Embryonic facial prominence (tissue), 1 donor: Measurements from ENCODE around the gene ATP6V0B.

Source experiments
- DNase-seq: peaks from one replicate; pipeline ENCODE4 v3.0.0-alpha.2; 2016; ENCODE audit errors: extremely low spot score

ATP6V0B gene

DNA sequence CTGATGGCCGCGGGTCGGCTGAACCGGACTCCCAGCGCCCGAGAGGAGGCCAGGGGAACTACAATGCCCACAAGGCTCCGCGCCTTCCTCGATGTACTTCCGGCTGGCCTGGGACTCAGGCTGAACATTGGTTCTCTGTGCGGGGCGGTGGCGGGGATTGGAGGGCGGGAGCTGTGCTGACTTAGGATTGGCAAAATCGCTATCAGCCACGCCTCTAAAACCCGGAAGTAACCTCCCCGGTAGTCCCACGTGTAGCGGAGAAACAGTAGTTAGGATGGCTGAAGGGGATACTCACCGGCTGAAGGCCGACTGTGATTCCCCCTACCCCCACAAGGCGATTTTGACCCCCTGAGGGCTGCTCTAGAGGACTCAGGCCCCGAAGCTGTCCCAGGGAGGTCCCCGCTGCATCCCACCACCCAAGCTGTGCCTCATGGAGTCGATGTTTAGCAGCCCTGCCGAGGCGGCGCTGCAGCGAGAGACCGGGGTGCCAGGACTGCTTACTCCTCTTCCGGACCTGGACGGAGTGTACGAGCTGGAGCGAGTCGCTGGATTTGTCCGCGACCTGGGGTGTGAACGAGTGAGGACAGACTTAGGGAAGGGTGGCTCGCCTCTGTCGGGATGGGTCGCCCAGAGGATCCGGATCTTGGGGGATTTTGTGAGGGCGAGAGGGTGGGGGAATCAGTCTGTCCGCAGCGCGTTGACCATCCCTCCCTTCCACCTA, 4.9 kb upstream of the ATP6V0B start, which contains the start of gene DPH2:
Gene DPH2, plus strand, starts transcription at position 265 of the 721 bp plus-strand sequence. Its CDS starts 166 bp downstream, at position 431.
- peak; percentile 93 for DNase-seq

DNA sequence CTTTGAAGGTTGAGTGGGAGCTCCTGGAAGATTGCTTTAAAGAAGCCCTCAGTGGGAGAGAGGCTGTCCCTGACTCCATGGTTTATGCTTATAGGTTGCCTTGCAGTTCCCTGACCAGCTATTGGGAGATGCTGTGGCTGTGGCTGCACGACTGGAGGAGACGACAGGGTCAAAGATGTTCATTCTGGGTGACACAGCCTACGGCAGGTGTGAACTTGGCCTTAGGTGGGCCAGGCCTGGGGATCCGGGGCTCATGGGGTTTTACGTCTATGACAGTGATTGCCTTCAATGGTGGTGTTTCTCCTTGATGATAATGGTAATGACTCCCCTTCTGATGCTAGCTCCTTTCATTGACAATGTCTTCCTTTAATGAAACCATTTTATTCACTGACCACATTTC, 4.3 kb upstream of the ATP6V0B start:
- no peak for DNase-seq

DNA sequence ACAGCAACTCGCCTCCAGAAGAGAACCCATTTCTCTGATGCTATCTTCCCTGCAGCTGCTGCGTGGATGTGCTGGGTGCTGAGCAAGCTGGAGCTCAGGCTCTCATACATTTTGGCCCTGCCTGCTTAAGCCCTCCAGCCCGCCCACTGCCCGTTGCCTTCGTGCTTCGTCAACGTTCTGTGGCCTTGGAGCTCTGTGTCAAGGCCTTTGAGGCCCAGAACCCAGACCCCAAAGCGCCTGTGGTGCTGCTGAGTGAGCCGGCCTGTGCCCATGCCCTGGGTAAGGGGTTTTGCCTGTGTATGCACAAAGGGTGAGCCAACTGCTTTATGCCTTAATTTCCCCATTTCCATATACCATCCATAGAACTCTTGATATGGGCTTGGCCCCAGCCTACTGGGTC, 3.8 kb upstream of the ATP6V0B start:
- no peak for DNase-seq

DNA sequence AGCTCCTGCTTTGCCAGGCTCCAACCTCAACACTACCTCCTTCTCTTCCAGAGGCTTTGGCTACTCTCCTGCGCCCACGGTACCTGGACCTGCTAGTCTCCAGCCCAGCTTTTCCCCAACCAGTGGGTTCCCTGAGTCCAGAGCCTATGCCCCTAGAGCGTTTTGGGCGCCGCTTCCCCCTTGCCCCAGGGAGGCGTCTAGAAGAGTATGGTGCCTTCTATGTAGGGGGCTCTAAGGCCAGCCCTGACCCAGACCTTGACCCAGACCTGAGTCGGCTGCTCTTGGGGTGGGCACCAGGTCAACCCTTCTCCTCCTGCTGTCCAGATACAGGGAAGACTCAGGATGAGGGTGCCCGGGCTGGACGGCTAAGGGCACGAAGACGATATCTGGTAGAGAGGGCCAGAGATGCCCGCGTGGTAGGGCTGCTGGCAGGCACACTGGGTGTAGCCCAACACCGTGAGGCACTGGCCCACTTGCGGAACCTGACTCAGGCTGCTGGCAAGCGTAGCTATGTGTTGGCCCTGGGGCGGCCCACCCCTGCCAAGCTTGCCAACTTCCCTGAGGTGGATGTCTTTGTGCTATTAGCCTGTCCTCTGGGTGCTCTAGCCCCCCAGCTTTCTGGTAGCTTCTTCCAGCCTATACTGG, 3.3 kb upstream of the ATP6V0B start:
- no peak for DNase-seq

DNA sequence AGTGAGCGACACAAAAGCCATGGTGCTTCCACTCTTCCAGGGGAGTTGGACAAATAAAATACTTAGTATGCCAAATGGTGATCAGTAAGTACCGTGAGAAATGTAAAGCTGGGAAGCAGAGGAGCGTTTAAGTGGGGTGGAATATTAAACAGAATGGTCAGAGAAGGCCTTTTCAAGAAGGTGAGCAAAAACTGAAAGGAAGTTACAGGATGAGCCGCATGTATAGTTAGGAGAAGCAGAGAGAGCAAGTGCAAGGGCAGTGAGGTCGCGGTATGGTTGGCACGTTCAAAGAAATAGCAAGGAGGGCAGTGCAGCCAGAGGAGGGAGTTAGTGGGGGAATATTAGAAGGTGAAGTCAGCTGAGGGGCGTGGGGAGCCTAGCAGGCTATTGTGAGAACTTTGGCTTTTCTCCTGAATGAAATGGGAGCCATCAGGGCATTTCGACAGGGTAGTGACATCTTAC, 748 bp upstream of the ATP6V0B start:
- no peak for DNase-seq

DNA sequence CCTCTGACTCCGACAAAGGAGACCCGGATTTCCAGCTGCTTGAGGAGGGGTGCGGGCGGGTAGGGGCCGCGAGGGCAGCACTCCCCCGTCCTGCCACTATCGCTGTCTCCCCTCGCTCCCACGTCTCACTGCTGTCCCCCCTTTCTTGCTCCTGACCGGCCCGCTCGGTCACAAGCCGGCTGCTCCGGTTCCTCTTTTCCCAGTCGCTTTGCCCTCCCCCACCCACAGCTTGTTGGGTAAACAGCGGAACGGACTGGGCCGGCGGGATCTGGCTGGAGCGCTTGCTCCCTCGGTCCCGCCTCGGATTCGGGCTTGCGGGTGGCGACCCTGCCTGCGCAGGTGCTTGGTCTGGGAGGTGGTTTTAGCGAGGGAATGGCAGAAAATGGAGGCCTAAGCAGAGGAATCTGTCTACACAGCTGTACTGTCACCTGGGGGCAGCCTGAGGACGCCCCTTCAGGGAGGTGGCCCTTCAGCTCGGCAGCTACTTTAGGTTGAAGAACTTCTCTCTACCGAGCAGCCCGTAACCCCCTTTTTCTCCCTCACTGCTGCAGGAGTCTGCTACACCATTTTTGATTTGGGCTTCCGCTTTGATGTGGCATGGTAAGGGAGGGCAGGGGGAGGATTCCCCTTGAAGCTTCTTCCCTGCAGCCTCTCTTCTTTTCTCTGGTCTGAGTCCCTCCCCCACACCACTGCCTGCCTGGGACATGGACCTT, 645 bp downstream of the ATP6V0B start:
- no peak for DNase-seq

DNA sequence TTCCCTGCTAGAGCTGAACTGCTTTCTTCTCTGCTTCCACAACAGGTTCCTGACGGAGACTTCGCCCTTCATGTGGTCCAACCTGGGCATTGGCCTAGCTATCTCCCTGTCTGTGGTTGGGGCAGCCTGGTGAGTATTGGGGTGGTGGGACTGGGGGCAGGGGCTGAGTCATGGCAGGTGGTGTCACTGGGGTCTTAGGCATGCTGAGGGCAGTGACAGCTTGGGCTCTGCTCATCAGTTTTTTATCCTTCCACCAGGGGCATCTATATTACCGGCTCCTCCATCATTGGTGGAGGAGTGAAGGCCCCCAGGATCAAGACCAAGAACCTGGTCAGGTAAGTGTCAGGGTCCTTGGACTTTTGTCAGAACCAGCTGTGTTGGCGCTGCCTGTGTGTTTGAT, 1.3 kb downstream of the ATP6V0B start:
- DNase-seq, result no peak

DNA sequence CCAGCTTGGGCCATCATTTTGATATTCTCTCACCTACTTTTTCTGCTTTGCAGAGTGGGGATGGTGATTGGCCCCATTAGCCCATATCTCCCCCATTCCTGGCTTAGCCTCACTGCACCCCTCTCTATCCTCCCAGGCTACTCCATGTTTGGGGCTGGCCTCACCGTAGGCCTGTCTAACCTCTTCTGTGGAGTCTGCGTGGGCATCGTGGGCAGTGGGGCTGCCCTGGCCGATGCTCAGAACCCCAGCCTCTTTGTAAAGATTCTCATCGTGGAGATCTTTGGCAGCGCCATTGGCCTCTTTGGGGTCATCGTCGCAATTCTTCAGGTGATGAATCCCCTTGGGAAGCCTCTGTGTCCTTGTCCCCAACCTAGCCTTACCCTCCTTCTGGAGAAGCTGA, 2.1 kb downstream of the ATP6V0B start:
- no peak for DNase-seq

DNA sequence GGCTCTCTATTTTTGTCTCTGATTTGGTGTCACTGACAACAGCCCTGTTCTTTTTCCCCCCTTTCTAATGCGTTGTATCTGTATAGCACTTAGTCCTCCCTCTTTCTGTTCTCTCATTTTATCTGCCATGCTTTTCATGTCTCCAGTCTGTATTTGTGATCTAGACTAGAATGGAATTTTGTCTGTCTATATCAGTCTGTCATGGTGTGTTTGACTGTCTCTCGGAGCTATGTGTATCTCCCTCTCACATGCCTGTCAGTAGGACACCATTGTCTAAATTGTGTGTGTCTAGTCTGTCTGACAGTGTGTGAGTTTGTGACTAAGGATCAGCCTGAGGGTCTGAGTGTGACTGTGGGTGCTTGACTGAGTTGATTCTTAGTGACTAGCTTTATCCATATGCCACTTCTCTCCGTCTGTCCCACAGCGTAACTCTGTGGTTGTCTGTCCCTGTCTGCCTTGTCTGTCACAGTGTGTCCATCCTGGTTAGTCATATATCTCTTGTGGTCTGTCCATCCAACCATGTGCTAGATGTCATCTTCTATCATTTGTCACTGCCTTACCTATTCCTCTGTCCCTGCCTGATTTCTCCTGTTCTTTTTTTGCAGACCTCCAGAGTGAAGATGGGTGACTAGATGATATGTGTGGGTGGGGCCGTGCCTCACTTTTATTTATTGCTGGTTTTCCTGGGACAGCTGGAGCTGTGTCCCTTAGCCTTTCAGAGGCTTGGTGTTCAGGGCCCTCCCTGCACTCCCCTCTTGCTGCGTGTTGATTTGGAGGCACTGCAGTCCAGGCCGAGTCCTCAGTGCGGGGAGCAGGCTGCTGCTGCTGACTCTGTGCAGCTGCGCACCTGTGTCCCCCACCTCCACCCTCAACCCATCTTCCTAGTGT, 2.9 kb downstream of the ATP6V0B start:
- DNase-seq, result no peak

DNA sequence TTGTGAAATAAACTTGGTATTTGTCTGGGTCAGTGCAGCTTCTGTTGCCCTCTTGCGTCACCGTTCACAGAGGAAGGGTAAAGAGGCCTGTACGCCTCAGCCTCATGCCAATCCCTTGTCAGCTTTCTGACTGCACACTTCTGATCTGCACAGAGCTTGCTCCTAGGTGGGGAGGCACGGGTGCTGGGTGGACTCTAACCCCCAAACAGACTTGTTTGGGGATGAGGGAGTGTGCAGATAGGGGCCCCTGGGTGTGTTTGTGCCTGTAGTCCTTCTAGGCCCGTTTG, 3.4 kb downstream of the ATP6V0B start:
- DNase-seq, result no peak

DNA sequence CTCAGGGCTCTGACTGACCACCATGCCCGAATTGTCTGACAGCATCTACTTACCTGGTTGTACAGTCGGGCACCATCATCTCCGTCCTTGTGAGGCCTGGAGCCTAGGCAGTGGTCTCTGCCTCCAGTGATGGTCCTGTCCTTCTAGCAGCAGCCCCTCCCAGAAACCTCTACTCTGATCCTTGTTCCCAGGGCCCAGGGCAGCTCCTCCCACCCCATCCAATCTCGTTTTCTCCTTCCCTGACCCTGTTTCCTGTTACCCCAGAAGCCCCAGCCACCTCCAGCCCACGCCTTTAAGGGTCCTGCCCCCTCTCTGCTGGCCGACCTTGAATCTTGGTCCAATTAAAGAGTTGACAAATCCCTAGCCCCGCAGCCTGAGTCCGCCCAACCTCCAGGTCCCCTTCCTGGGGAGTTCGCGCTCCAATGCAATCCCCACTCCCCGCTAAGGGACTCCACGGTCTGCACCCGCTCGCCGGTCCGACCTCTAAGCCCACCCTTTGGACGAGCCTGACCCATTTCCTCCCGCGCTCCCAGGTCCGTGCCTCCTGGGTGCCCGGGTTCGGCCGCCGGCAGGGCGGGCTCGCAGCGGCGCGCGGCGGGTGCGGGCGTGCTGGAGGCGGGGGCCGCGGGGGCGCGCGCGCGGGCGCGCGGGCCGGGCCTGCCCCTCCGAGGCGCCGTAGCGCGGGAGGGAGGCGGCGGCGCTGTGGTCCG, 3.9 kb downstream of the ATP6V0B start, which contains the start of gene B4GALT2:
Gene B4GALT2, plus strand, starts transcription at position 660 of the 710 bp plus-strand sequence. CDS start 1,951 bp downstream, outside the sequence.
- no peak for DNase-seq

DNA sequence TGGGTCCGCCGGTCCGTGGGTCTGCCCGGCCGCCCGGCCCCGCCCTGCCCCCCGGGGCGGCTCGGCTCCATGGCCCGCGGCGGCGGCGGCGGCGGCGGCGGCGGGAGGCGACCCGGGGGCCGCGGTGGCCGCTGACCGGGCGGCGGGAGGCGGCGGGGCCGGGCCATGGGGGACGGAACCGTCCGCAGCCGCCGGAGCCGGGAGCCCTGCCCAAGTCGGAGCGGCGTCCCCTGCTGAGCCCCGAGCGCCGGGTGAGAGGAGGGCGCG, 4.4 kb downstream of the ATP6V0B start:
- no peak for DNase-seq

DNA sequence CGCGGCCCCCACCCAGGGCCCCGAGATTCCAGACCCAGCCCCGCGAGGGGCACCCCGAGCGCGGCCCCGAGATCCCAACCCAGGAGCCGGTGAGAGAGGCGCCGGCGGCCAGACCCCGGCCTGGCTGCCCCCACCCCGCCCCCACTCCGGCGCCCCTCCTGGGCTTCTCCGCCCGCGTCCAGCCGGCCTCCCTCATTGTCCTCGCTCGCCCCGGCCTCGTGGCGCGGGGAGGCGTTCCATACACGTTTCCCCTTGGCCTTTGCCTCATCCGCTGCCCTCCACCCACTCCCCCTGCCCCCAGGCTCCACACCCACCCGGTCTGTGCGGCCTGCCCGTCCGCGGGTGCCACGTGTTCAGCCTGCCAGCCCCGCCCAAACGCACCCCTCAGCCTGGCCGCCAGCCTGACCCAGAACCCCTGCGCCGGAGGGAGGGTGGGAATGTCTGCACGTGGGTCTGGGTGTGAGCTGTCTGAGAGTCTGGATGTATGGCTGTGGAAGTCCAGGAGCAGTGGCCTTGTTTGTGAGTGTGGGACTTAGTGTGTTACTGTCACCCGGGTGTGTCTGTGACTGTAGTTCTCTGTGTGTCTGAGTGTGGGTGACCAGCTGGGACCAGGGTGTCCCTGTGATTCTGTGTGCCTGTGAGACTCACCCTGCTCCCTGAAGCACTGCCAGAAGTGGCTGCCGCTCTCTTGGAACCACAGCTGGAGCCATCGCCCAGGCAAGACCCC, 4.9 kb downstream of the ATP6V0B start:
- DNase-seq, result no peak

DNA sequence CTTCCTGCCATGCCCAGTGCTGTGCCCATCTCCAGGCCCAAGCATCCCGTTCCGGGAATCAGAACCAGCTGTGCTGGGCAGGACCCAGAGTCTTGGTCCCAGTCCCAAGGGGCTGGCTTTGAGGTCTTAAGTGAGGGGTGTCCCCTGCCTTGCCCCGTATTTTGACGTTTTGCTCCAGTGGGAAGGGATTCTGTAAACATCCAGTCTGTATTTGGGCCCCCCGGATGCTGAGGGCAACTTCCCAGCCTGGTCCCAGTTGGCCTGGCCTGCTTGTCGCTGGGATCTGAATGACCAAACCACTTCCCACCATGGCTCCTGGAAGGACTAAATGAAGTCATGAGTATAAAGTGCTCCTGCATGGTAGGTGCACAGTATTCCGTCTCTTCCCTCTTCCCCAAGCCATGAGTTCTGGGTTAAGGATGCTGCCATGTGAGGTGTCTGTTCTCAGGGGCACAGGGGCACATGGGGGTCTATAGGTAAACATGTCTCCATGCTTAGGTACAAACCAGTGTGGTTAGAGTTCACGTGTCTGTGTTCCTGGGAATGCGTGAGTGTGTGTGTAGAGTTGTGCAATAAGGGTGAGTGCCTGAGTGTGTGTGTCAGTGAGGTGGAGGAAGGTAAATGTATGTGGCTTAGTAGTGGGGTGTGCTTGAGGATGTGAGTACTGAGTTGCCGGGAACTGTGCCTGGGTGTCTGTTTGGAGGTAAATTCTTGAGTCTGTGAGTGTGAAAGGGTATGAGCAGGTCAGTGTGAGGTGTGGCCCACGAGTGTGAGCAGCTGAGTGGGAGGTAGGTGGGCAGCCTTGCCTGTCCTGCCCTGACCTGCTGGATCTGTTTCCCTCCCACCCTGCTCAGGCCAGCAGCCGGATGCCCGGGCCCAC, 5.7 kb downstream of the ATP6V0B start:
- no peak for DNase-seq

DNA sequence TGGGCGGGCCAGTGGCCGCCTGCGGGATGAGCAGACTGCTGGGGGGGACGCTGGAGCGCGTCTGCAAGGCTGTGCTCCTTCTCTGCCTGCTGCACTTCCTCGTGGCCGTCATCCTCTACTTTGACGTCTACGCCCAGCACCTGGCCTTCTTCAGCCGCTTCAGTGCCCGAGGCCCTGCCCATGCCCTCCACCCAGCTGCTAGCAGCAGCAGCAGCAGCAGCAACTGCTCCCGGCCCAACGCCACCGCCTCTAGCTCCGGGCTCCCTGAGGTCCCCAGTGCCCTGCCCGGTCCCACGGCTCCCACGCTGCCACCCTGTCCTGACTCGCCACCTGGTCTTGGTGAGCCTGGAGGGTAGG, 6.4 kb downstream of the ATP6V0B start:
- no peak for DNase-seq

DNA sequence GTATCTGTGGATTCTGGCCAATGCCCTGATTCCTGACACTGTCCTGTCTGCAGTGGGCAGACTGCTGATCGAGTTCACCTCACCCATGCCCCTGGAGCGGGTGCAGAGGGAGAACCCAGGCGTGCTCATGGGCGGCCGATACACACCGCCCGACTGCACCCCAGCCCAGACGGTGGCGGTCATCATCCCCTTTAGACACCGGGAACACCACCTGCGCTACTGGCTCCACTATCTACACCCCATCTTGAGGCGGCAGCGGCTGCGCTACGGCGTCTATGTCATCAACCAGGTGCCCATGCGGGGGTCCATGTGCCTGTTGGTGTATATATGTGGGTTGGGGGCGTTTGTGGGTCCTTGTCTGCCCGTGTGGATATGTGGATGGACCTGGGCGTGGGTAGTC, 6.9 kb downstream of the ATP6V0B start:
- no peak for DNase-seq

DNA sequence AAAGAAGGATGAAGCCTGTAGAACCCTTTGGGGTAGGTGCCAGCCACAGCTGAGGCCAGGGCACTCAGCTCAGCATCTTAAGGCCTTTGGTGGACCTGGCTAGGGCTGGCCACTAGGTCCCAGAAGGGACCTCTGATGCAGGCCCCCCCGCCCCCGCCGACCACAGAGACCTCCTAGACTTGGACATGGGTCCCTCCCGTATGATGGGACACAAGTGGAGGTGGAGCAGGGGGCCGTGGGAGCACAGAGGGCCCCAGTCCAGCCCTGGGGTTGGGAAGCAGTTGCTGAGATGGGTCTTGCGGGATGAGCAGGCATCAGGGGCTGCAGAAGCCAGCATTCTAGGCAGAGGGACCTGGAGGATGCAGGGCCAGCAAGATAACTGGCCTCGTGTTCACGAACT, 7.5 kb downstream of the ATP6V0B start:
- DNase-seq, result no peak

DNA sequence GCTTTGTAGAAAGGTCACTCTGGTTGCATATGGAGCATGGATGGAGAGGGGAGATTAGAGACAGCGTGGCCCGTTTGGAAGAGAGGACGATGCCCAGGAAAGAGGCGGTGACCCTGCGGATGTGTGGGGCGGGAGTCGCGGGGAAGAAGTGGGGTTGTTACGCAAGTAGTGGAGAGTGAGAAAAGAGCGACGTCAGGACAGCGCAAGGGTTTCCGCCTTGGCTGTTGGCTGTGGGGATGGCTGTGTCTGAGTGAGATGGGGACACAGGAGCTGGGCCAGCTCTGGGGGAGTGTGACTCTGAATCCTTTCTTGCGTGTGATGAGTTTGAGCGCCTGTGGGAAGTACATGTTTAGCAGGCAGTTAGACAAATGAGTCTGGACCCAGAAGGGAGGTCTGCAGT, 8.0 kb downstream of the ATP6V0B start:
- no peak for DNase-seq

DNA sequence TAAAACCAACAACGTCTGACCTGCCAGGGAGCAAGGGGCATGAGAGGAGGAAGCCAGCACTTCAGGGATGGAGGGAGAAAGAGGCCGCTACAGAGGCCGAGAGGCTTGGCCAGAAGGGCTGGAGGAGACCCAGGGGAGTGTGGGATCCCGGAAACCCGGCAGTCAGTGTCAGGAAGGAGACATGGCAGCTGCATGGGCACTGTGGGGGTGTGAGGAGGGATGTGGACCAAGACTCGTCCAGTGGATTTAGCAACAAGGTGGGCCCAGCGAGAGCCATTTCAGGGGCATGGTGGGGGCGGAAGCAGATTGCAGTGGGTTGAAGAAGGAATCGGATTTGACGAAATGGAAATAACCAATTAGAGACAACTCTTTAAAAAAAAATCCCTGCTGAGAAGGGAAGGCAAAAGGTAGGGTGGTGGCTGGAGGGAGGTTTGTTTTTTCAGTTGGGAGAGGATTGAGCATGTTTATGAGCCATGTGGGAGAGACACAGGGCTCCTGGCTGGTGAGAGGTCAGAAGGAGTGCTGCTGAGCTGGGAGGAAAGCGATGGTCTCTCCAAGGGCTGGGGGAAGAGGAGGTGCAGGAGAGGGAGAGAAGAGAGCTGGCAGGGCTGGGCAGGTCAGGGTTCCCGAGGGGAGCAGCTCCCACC, 8.6 kb downstream of the ATP6V0B start:
- DNase-seq, result no peak
